Astrocyte (in vitro differentiated cells and primary cell): ENCODE measurements around the gene RTKN2.

Source experiments
- CTCF ChIP-seq: IDR thresholded peaks from 2 replicates; pipeline ENCODE4 v1.5.1; 2011; ENCODE audit warnings: low read depth, mild to moderate bottlenecking, inconsistent platforms, low read length, moderate library complexity; ENCODE audit not compliant: insufficient read depth
- EZH2 ChIP-seq: IDR thresholded peaks from 2 replicates; pipeline ENCODE4 v1.6.1; 2012; ENCODE audit warnings: mild to moderate bottlenecking, low read length, inconsistent platforms; ENCODE audit not compliant: insufficient read depth

- no peak for TF ChIP-seq CTCF
- TF ChIP-seq EZH2 = no peak
These were observed 79.5 kb downstream of the RTKN2 start for GRCh38 chr10:62189131-62189530.
